GM20000 (cell line): ENCODE measurements around the gene RBBP4.

ENCODE experiments used
- DNase-seq: peaks from one replicate; pipeline ENCODE4 v3.0.0; 2012; ENCODE audit warnings: low spot score
- TF ChIP-seq, protein P1 (sequence below): IDR thresholded peaks from 2 replicates; pipeline ENCODE4 v1.5.1; 2012; ENCODE audit warnings: mild to moderate bottlenecking, control low read depth; ENCODE audit errors: extremely low read depth, missing control alignments

Gene RBBP4

DNA sequence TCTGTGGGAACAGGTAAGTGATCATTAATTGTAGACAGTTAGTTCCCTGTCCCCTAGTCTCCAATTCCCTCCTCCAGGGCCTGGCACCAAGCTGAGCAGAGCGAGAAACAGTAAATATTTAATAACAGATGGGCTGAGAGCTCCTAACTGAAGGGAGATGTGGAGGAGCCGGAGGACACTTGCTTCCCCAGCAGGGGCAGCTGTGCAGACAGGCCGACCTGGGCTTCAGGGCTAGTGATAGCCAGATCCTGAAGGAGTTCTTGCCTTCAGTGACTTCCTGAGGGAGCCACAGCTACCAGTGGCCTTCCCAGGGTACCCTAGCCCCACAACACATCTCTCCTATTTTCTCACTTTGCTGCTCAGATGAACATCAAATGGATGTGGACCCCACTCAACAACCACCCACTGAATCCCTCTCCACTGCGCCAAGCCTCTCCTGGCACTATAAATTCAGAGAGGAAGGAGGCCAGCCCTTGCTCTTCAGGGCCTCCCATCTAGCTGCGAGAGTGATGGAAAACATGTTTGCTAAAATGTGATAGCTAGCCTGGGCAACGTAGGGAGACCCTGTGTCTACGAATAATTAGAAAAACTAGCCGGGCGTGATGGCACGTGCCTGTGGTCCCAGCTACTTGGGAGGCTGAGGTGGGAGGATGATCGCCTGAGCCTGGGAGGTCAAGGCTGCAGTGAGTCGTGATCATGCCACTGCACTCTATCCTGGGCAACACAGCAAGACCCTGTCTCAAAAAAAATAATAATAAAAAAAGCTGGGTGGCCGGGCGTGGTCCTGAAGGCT is 78.4 kb downstream of the RBBP4 start:
- DNase-seq: no peak
- TF ChIP-seq, protein P1, sequence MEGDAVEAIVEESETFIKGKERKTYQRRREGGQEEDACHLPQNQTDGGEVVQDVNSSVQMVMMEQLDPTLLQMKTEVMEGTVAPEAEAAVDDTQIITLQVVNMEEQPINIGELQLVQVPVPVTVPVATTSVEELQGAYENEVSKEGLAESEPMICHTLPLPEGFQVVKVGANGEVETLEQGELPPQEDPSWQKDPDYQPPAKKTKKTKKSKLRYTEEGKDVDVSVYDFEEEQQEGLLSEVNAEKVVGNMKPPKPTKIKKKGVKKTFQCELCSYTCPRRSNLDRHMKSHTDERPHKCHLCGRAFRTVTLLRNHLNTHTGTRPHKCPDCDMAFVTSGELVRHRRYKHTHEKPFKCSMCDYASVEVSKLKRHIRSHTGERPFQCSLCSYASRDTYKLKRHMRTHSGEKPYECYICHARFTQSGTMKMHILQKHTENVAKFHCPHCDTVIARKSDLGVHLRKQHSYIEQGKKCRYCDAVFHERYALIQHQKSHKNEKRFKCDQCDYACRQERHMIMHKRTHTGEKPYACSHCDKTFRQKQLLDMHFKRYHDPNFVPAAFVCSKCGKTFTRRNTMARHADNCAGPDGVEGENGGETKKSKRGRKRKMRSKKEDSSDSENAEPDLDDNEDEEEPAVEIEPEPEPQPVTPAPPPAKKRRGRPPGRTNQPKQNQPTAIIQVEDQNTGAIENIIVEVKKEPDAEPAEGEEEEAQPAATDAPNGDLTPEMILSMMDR: no peak

DNA sequence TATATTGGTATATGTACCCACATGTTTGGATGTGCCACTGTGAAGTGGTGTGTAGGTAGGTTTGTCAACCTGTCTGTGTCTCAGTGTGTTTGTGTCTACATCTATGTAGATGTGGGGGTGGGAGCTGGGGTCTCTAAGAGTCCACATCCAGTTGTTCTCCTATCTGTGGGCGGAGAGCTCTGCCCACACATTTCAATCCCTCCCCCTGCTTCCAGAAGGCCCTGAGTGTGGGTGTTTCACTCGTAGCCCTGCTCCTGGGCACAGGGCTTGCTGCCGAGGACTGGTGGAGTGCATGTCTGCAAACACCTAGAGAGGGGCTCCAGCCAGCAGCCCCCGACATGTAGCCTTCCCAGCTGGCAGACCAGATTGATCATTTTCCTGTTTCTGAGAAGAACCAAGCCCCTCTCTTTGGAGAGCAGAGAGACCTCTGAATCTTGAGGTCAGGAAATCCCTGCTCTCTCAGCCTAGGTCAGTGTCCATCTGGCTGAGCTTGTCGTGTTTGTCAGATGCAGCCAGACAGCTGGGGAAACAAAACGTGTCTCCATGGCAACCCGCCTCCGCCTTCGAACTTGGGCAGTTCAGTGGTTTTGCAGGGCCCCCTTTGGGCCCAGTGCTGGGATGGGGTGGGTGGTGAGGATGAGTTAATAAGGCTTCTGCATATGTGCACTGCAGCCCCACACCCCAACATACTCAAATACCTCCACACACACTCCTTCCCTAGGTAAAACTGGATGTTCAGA is 82.7 kb downstream of the RBBP4 start:
- DNase-seq: peak; percentile 52
- TF ChIP-seq, protein P1: no peak
